ENCODE measurements around the gene SLC25A45.

DNA sequence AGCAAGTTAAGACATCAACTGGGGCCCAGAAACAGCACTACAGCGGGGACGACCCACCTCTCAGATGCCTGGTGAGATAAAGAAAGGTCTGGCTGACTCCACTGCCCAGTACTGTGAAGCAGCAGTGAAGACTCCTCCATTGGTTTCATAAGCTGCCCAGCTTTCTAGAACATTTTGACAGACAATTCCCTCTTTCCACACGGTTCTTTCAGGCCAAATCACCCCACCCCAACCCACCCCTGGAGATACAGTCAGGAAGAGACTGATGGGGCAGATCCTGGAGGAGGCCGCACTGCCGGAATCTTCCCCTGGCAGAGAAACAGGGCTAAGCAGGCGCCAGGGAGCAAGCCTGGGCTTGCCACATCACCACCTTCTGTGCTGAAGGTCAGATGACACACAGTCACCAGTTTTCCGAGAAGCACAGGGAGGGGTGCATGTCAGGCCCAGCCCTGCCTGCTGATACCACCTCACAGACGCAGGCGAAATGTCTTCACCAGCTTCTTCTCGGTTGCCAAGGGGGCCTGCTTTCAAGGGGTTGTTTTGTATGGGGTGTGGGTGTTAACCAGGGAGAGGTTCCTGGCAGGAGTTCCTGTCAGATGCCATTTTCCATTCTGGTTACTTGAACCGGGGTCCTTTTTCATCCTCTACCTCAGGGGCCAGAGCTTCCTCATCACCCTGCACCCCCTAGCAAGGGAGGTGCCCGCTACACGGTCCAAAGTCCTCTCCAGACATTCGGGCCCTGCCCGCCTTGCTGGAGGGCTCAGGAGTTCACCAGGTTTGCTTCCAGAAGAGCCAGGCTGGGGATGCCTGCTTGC lies 38.7 kb upstream of the SLC25A45 start:
- TF ChIP-seq, protein P1, sequence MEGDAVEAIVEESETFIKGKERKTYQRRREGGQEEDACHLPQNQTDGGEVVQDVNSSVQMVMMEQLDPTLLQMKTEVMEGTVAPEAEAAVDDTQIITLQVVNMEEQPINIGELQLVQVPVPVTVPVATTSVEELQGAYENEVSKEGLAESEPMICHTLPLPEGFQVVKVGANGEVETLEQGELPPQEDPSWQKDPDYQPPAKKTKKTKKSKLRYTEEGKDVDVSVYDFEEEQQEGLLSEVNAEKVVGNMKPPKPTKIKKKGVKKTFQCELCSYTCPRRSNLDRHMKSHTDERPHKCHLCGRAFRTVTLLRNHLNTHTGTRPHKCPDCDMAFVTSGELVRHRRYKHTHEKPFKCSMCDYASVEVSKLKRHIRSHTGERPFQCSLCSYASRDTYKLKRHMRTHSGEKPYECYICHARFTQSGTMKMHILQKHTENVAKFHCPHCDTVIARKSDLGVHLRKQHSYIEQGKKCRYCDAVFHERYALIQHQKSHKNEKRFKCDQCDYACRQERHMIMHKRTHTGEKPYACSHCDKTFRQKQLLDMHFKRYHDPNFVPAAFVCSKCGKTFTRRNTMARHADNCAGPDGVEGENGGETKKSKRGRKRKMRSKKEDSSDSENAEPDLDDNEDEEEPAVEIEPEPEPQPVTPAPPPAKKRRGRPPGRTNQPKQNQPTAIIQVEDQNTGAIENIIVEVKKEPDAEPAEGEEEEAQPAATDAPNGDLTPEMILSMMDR (conservative IDR thresholded peaks at IDR 0.05) = no peak
- TF ChIP-seq ZFX (IDR thresholded peaks at IDR 0.05) = 0 out of 2 replicates have a peak, but pooled peaks have one; percentile 12

Measured in C4-2B (cell line).